NCI-H774 (cell line): Measurements from ENCODE around the gene SPSB4.
A peak's percentile ranks its signal among the peaks of the same experiment; 100 is the strongest.

Source experiments
- DNase-seq: peaks from one replicate; lab custom pipeline; 2025; lab: John Stamatoyannopoulos, UW

The SPSB4 gene

GRCh38 chr3:141152801-141153678, 101.9 kb downstream of the SPSB4 start:
- DNase-seq: peak; percentile 16

- no peak for DNase-seq
These were observed 102.5 kb downstream of the SPSB4 start for GRCh38 chr3:141153679-141153966.

- DNase-seq: no peak
These were observed 113.7 kb downstream of the SPSB4 start for GRCh38 chr3:141164852-141165251.

- DNase-seq: no peak
These were observed 116.5 kb downstream of the SPSB4 start for GRCh38 chr3:141167681-141168080.

GRCh38 chr3:141170678-141171295, 119.6 kb downstream of the SPSB4 start:
- DNase-seq: no peak

GRCh38 chr3:141174674-141175073, 123.5 kb downstream of the SPSB4 start:
- no peak for DNase-seq

GRCh38 chr3:141176775-141177174, 125.6 kb downstream of the SPSB4 start:
- DNase-seq: no peak

- no peak for DNase-seq
These were observed 126.9 kb downstream of the SPSB4 start for GRCh38 chr3:141178026-141178425.

- DNase-seq: no peak
These were observed 127.4 kb downstream of the SPSB4 start for GRCh38 chr3:141178551-141178950.

- DNase-seq: no peak
These were observed 128.8 kb downstream of the SPSB4 start for GRCh38 chr3:141179983-141180382.

GRCh38 chr3:141181196-141181595, 130.0 kb downstream of the SPSB4 start:
- no peak for DNase-seq

GRCh38 chr3:141181819-141182218, 130.7 kb downstream of the SPSB4 start:
- no peak for DNase-seq

- DNase-seq: no peak
These were observed 132.5 kb downstream of the SPSB4 start for GRCh38 chr3:141183606-141184005.

GRCh38 chr3:141184430-141184829, 133.3 kb downstream of the SPSB4 start:
- DNase-seq: no peak

- no peak for DNase-seq
These were observed 140.1 kb downstream of the SPSB4 start for GRCh38 chr3:141191097-141191749.

- DNase-seq: peak; percentile 89
These were observed 141.2 kb downstream of the SPSB4 start for GRCh38 chr3:141192345-141192744.

GRCh38 chr3:141193066-141193830, 142.1 kb downstream of the SPSB4 start:
- DNase-seq: no peak
